Heart left ventricle (tissue), 13 donors: ENCODE results near the gene RGS7.
"Not testable (repeated sequence)": the region's sequence is repeated elsewhere in the genome, so short reads cannot be mapped to it uniquely, and the experiment has no call there.

Source experiments
- POLR2A ChIP-seq, 2 donors: fragments of 450-650 bp; IDR thresholded peaks; one replicate each; pipeline ENCODE4 v1.6.1; 2017; ENCODE audit warnings: antibody characterized with exemption in 2 of 2, mild to moderate bottlenecking in 2 of 2, moderate library complexity in 2 of 2
- TF ChIP-seq, protein P1 (sequence below), 12 donors: fragments of 200-600 bp; sonication (generic) in 4 of 12; IDR thresholded peaks; one replicate each; pipeline versions ENCODE4 v1.5.0 to v1.8.0; 2018 to 2022; ENCODE audit warnings: antibody characterized with exemption in 12 of 12, mild to moderate bottlenecking in 5 of 12
- donor health status: ischemic (EF 13 %, LVEDD 7.1; RV severe dilation, severe dysfunction).
- donor health status: DM: no; HTN: yes; CAD: no.
- donor health status: DM: no; HTN: no; CAD: no.
- donor health status: ischemic (EF 25% LVEDD 6.9; RV normal size, moderate dysfunction).
- donor health status: ischemic (EF 25% LVEDD 5.7; RV mildly dilated, moderate dysfunction).
- donor health status: ischemic (EF 35%, LVEDD 5.7; RV mildly dilated, moderate dysfunction).
- donor health status: nonischemic (EF 11% LVEDD 7.7; RV severe dilation, severe dysfunction).
- donor health status: DM: yes; HTN: yes; CAD: no.
- donor health status: PGD.
- donor health status: ischemic (EF 29% LVEDD 5.4; RV normal size, mild dysfunction).
- donor health status: nonischemic (EF 23%, LVEDD 6.1; RV moderate dilation, normal function).

DNA sequence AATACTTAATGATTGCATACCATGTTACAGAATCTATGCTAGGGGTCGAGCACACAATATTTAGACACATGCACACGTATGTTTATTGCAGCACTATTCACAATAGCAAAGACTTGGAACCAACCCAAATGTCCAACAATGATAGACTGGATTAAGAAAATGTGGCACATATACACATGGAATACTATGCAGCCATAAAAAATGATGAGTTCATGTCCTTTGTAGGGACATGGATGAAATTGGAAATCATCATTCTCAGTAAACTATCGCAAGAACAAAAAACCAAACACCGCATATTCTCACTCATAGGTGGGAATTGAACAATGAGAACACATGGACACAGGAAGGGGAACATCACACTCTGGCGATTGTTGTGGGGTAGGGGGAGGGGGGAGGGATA, 191.7 kb downstream of the RGS7 start:
- TF ChIP-seq, protein P1, sequence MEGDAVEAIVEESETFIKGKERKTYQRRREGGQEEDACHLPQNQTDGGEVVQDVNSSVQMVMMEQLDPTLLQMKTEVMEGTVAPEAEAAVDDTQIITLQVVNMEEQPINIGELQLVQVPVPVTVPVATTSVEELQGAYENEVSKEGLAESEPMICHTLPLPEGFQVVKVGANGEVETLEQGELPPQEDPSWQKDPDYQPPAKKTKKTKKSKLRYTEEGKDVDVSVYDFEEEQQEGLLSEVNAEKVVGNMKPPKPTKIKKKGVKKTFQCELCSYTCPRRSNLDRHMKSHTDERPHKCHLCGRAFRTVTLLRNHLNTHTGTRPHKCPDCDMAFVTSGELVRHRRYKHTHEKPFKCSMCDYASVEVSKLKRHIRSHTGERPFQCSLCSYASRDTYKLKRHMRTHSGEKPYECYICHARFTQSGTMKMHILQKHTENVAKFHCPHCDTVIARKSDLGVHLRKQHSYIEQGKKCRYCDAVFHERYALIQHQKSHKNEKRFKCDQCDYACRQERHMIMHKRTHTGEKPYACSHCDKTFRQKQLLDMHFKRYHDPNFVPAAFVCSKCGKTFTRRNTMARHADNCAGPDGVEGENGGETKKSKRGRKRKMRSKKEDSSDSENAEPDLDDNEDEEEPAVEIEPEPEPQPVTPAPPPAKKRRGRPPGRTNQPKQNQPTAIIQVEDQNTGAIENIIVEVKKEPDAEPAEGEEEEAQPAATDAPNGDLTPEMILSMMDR (IDR thresholded peaks at IDR 0.05) = not testable (repeated sequence)
- not testable (repeated sequence) for TF ChIP-seq POLR2A (IDR thresholded peaks at IDR 0.05)
